HEK293T (cell line): Measurements from ENCODE around the gene C3orf70.

Experiments
- CTCF ChIA-PET: fragments of 350-600 bp; formaldehyde crosslinking; extraction: SDS; loops from one replicate; lab custom pipeline; 2021; ENCODE audit warnings: antibody characterized with exemption, inconsistent platforms; lab: Yijun Ruan, JAX
- POLR2A ChIA-PET: fragments of 350-600 bp; formaldehyde crosslinking; extraction: SDS; loops from one replicate; lab custom pipeline; 2020; ENCODE audit warnings: antibody characterized with exemption, inconsistent platforms; lab: Yijun Ruan, JAX
- DNase-seq: peaks from one replicate; pipeline ENCODE4 v3.0.0; 2012; ENCODE audit warnings: mixed read lengths; ENCODE audit errors: extremely low spot score
- ARNT ChIP-seq: fragments of 450-650 bp; IDR thresholded peaks from 2 replicates; pipeline ENCODE4 v1.6.1; 2017; ENCODE audit warnings: mild to moderate bottlenecking
- BHLHE40 ChIP-seq: fragments of 450-650 bp; IDR thresholded peaks from 2 replicates; pipeline ENCODE4 v1.6.1; 2016; ENCODE audit warnings: mild to moderate bottlenecking, moderate library complexity, borderline replicate concordance
- CTBP1 ChIP-seq: fragments of 450-650 bp; IDR thresholded peaks from 2 replicates; pipeline ENCODE4 v1.6.1; 2016; ENCODE audit warnings: borderline replicate concordance
- ELF4 ChIP-seq: fragments of 450-650 bp; IDR thresholded peaks from 2 replicates; pipeline ENCODE4 v1.6.1; 2017; ENCODE audit warnings: antibody characterized with exemption
- FOXA1 ChIP-seq: fragments of 450-650 bp; IDR thresholded peaks from 2 replicates; pipeline ENCODE4 v1.6.1; 2016; ENCODE audit warnings: mild to moderate bottlenecking
- FOXK2 ChIP-seq: fragments of 450-650 bp; IDR thresholded peaks from 2 replicates; pipeline ENCODE4 v1.6.1; 2016; ENCODE audit warnings: mild to moderate bottlenecking
- FOXM1 ChIP-seq: fragments of 450-650 bp; IDR thresholded peaks from 2 replicates; pipeline ENCODE4 v1.6.1; 2017; ENCODE audit warnings: mild to moderate bottlenecking, borderline replicate concordance
- HDGF ChIP-seq: fragments of 450-650 bp; IDR thresholded peaks from 2 replicates; pipeline ENCODE4 v1.6.1; 2017; ENCODE audit warnings: antibody characterized with exemption, borderline replicate concordance
- L3MBTL2 ChIP-seq: fragments of 450-650 bp; conservative IDR thresholded peaks from 2 replicates; pipeline ENCODE4 v1.6.1; 2016; ENCODE audit warnings: mild to moderate bottlenecking
- LEF1 ChIP-seq: fragments of 450-650 bp; IDR thresholded peaks from 2 replicates; pipeline ENCODE4 v1.6.1; 2017; ENCODE audit warnings: mild to moderate bottlenecking, borderline replicate concordance
- NFRKB ChIP-seq: fragments of 450-650 bp; IDR thresholded peaks from 2 replicates; pipeline ENCODE4 v1.6.1; 2016; ENCODE audit warnings: mild to moderate bottlenecking, moderate library complexity
- SP1 ChIP-seq: fragments of 450-650 bp; IDR thresholded peaks from 2 replicates; pipeline ENCODE4 v1.6.1; 2017
- SUZ12 ChIP-seq: fragments of 450-650 bp; IDR thresholded peaks from 2 replicates; pipeline ENCODE4 v1.6.1; 2016; ENCODE audit warnings: mild to moderate bottlenecking
- TARDBP ChIP-seq: fragments of 450-650 bp; IDR thresholded peaks from 2 replicates; pipeline ENCODE4 v1.6.1; 2016
- ZNF384 ChIP-seq: fragments of 450-650 bp; IDR thresholded peaks from 2 replicates; pipeline ENCODE4 v1.6.1; 2016
- TF ChIP-seq, protein P1 (sequence below): fragments of 450-650 bp; IDR thresholded peaks from 2 replicates; pipeline ENCODE4 v1.6.1; 2016

C3orf70 gene

DNA sequence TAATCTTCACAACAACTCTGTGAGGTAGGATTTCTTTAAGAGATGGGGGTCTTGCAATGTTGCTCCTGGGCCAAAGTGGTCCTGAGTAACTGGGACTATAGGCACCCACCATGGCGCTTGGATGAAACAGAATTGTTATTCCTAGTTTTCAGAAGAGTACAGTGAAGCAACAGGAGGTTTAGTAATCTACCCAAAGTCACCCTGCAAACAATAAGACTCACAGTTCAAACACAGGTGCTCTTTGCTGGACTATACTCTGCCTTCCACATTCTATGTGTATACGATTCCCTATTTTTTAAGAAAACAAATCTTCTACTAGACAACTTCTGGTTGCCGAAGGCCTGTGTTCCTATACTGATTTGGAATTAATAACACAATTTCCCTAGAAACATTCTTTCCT, 8.1 kb downstream of the C3orf70 start:
- no peak for DNase-seq
- ChIA-PET POLR2A (no interaction called here), CTCF (no interaction called here)
- no peak for TF ChIP-seq BHLHE40
- TF ChIP-seq HDGF, result no peak
- TF ChIP-seq ZNF384, result no peak
- no peak for TF ChIP-seq LEF1
- TF ChIP-seq SUZ12, result no peak
- no peak for TF ChIP-seq SP1
- TF ChIP-seq FOXA1, result no peak
- no peak for TF ChIP-seq FOXK2
- TF ChIP-seq ARNT, result no peak
- no peak for TF ChIP-seq L3MBTL2
- TF ChIP-seq ELF4, result no peak
- no peak for TF ChIP-seq NFRKB
- TF ChIP-seq TARDBP, result no peak
- TF ChIP-seq, protein P1, sequence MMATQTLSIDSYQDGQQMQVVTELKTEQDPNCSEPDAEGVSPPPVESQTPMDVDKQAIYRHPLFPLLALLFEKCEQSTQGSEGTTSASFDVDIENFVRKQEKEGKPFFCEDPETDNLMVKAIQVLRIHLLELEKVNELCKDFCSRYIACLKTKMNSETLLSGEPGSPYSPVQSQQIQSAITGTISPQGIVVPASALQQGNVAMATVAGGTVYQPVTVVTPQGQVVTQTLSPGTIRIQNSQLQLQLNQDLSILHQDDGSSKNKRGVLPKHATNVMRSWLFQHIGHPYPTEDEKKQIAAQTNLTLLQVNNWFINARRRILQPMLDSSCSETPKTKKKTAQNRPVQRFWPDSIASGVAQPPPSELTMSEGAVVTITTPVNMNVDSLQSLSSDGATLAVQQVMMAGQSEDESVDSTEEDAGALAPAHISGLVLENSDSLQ, result no peak
- no peak for TF ChIP-seq FOXM1
- no peak for TF ChIP-seq CTBP1

DNA sequence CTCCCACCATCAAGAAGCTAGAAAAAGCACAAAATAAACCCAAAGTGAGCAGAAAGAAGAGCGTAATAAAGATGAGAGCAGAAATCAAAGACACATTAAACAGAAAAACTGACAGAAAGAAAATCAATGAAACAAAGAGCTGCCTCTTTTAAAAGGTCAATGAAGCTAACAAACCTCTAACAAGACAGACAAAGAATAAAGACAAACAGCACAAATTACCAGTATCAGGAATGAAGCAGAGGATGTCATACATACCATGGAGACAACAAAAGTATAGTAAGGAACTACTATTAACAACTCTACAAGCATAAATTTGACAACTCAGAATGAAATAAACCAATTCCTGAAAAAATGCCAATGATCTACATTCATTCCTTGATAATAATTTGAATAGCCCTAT, 15.0 kb downstream of the C3orf70 start:
- ChIA-PET POLR2A (no interaction called here), CTCF (no interaction called here)
- no peak for DNase-seq
- no peak for TF ChIP-seq ELF4
- TF ChIP-seq SP1, result no peak
- TF ChIP-seq, protein P1, result no peak
- no peak for TF ChIP-seq ARNT
- no peak for TF ChIP-seq SUZ12

DNA sequence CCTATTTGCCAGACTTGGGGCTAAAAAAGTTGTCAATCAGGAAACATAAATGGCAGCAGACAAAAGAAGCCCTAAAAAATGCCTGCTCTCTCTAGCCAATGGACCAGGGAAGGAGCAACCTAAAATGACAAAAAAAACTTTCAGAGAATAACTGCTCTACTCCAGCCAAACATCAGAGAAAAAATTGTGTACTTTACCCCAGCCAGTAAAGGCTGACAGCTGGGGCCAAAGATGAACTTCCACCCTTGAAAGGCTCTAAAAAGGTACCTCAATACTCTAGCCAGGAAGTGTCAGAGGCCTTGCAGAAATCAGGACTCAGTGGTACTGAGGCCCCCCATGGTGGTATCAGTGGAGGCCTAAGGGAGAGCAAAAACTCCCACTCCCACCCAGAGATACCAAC, 18.4 kb downstream of the C3orf70 start:
- ChIA-PET CTCF (no interaction called here), POLR2A (no interaction called here)
- no peak for DNase-seq
- TF ChIP-seq TARDBP (no peak), NFRKB (no peak), SUZ12 (no peak), ZNF384 (no peak), FOXM1 (no peak), FOXA1 (no peak), FOXK2 (no peak)

DNA sequence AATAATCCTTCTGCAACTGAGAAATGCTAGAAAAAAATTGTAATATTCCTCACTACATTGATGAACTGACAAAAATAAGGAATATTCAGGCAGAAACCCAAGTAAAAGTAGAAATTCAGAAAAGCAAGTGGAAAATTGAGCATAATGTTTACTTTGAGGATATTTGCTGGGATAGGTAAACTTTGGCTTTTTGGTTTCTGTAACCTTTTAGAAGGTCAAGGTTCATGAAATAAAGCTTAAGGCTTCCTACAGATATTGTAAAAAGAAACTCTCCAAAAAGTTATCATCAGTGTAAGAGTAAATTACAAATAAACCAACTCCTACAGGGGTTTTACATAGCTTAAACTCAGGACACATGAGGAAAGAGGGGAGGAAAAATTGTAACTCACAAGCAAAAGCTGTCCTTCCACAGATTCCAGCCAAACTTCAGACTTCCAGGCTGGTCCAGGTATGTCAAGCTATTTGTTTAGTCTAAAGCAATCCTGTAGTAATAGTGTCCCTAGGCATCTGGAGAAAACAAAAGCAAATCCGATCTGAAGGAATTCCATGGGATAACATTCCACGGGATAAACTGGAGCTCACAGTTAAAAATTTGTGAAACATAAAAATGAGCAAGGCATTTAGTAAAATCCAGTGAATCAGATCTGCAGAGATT, 21.1 kb downstream of the C3orf70 start:
- POLR2A ChIA-PET, result no interaction called here
- TF ChIP-seq HDGF, result no peak
- no peak for TF ChIP-seq SUZ12
- TF ChIP-seq, protein P1, result no peak
- CTCF ChIA-PET, result no interaction called here
- no peak for DNase-seq

DNA sequence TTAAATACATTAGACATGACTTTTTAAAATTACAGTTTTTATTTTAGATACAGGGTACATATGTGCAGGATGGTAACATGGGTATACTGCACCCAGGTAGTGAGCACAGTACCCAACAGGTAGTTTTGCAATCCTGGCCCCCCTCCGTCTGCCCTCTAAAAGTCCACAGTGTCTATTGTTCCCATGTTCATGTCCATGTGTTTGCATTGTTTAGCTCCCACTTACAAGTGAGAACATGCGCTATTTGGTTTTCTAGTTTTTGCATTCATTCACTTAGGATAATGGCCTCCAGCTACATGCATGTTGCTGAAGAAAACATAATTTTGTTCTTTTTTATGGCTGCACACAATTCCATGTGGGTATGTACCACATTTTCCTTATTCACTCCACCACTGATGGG, 23.8 kb downstream of the C3orf70 start:
- CTCF ChIA-PET, result no interaction called here
- TF ChIP-seq BHLHE40 (no peak), TARDBP (no peak), FOXK2 (no peak), ARNT (no peak), SP1 (no peak), HDGF (no peak), FOXM1 (no peak), NFRKB (no peak), ZNF384 (no peak), SUZ12 (no peak), CTBP1 (no peak)
- TF ChIP-seq, protein P1, result no peak
- POLR2A ChIA-PET, result no interaction called here

DNA sequence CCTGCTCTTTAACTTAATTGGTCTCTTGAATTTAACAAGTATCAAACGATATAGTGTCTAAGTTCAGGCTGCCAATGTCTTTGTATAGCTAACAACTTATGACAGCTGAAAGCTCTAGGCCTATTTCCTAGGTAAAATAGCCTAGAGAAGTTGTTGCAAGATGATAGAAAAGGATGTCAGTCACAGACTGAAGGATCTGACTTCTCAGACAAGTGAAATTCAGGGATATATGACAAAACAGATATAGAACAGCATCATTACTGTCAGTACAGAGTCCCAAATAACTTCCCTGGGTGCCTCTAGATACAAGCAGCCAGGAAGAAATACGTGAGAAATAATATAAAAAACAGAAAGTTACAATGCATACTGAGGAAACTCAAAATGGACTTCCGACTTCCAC, 26.7 kb downstream of the C3orf70 start:
- DNase-seq, result no peak
- ChIA-PET POLR2A (no interaction called here), CTCF (no interaction called here)
- TF ChIP-seq LEF1 (no peak), FOXA1 (no peak), TARDBP (no peak), NFRKB (no peak), SP1 (no peak)

More for the DNA sequence above, 23.8 kb downstream of the C3orf70 start:
- DNase-seq, result no peak

DNA sequence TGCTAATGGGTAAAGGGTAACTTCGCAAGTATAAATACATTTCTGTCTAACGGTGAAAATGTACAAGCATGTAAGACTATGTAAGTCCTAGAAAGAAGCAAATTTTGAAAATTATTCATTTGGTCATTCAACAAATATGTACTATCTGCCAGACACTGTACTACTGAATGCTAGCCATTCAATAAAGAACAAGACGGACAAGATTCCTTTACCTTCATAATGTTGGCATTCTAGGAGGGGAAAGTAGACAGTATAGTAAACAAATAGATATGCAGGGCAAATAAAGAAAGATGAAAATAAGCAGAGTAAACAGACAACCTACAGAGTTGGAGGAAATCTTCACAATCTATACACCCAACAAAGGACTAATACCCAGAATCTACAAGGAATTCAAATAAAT, 32.7 kb downstream of the C3orf70 start:
- ChIA-PET POLR2A (no interaction called here), CTCF (no interaction called here)
- DNase-seq, result no peak
- TF ChIP-seq ELF4 (no peak), L3MBTL2 (no peak), ARNT (no peak), HDGF (no peak), NFRKB (no peak), FOXM1 (no peak), SP1 (no peak), TARDBP (no peak), SUZ12 (no peak), CTBP1 (no peak), FOXA1 (no peak), LEF1 (no peak), BHLHE40 (no peak), FOXK2 (no peak), ZNF384 (no peak)
- TF ChIP-seq, protein P1, result no peak
